Inferior parietal cortex (tissue), 1 donor: Measurements from ENCODE around the gene SRGAP2.
"Not testable (repeated sequence)": the region's sequence is repeated elsewhere in the genome, so short reads cannot be mapped to it uniquely, and the experiment has no call there.

Experiments used
- DNase-seq: peaks from one replicate; pipeline ENCODE4 v3.0.0-alpha.2; 2016; ENCODE audit errors: extremely low spot score

SRGAP2 gene

GRCh38 chr1:206205569-206205968, 2.2 kb downstream of the SRGAP2 start:
- DNase-seq, result not testable (repeated sequence)

DNA sequence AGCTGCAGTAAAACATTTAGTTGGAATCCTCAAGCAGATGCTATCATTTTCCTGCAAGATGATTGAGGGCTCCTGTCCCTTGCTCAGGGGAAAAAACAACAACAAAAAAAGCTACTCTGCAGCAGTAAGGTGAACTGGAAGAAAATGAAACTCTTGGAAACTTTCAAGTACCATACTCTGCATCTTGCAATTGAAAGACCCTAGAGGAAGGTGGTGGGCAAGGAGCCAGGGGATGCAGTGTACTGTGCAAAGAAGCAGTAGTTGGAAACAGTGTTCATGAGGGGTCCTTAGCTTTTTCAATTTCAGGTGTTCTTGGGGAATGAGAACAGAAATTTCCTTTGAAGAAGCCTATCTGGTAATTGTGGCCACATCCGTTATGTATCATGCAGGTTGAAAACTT, 7.5 kb downstream of the SRGAP2 start:
- DNase-seq, result not testable (repeated sequence)

DNA sequence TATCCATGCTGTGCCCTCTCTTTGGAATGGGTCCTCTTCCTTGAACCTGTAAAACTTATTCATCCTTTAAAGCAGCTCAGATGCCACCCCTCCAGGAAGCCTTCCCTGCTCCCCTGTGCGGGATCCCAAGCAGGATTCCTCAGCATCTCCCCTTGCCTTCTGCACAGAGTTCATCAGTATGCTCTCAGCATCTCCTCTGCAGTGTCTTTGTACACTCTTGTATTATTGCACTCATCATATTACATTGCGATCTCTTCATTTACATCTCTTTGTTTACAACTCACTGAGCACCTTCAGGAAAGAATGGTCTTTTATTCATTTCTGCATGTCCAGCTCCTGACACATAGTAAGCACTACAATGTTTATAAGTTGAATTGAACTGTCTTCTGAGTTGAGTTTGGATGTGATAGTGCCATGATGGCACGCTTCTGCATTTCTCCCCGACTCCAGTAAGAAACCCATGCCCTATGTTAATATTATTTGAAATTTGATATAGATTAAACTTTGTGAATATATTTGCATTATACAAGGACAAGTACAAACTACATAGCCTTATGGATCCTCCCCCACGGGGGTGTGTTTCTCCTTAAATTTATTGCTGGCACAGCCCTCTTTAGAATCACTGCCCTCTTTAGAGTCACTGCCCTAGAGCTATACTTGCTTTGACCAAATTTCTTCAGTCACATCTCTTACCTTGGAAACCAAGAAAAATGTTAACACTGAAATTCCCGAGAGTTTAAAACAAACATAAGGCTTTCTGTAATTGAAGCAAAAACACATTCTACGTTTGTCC, 12.5 kb downstream of the SRGAP2 start:
- not testable (repeated sequence) for DNase-seq

DNA sequence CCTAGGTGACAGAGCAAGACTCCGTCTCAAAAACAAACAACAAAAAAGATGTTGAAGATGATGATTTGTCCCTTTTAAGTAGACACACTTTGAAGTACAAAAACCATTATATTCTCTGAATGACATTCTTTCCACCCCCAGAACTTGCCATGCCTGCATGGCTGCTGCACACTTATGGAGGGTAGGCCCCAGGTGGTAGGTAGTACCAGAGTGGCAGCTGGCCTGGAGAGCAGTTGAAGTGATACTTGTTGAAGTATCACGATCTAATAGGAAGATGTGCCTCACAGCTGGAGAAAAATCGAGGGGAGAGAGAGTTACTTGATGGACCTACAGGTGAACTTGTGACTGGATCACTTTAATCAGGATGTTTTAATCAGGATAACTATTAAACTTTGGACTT, 14.9 kb downstream of the SRGAP2 start:
- not testable (repeated sequence) for DNase-seq

GRCh38 chr1:206218765-206219164, 15.4 kb downstream of the SRGAP2 start:
- not testable (repeated sequence) for DNase-seq

- DNase-seq, result not testable (repeated sequence)
These were observed 16.4 kb downstream of the SRGAP2 start for GRCh38 chr1:206219514-206220331.

DNA sequence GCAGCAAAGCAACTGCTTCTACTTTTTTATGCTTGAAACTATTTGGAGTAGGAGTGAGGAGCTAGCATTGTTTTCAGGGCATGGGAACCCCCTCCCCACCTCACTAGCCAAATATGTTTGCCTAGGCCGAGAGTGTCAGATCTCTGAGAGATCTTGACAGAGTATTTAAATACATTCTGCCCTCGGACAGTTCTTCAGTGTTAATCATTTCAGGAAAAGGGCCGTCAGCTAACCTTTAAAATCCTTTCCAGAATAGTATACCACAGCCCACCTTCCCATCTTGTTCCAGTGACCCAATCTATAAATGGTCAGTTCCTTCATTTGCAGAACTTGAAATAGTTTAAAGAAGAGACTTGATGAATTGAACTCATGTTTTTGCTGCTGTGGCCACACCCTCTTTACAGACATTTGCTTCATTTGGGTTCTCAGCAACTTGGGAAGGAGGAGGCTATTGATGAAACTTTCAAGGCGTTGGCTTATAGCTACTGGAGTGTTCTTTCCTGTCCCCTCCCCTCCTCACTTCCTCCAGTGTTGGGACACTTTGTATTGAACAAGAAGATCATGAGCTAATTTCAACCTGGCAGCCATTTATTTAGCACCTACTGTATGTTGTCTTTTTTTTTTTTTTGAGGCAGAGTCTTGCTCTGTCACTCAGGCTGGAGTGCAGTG, 17.1 kb downstream of the SRGAP2 start:
- peak; percentile 0 for DNase-seq

GRCh38 chr1:206221585-206221984, 18.2 kb downstream of the SRGAP2 start:
- DNase-seq, result not testable (repeated sequence)

DNA sequence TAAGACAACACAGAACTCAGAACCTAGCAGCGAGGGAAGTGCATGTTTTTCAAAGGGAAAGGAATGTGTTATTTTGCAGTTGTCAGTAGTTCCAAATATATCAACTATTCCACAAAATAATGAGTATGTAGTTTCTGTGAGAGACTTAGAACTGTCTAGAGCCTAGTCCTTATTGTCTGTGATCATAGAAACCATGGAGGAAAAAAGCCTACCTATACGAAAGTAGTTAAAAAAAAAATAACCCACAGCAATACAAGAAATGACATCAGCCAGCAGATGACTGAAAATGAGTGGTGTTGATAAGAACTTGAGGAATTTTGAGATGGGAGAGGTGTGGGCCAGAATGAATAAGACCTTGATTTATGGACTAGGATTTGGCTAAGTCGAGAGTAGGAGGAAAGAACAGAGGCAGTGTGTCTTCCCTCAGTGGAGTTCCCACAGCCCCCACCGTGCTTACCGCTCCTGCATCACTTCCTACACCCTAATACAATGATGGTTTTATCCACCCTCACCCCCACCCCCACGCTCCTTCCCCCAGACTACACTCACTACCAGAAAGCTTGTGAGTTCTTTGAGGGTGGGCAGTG, 20.9 kb downstream of the SRGAP2 start:
- DNase-seq, result not testable (repeated sequence)

GRCh38 chr1:206225386-206225785, 22.0 kb downstream of the SRGAP2 start:
- DNase-seq, result not testable (repeated sequence)

DNA sequence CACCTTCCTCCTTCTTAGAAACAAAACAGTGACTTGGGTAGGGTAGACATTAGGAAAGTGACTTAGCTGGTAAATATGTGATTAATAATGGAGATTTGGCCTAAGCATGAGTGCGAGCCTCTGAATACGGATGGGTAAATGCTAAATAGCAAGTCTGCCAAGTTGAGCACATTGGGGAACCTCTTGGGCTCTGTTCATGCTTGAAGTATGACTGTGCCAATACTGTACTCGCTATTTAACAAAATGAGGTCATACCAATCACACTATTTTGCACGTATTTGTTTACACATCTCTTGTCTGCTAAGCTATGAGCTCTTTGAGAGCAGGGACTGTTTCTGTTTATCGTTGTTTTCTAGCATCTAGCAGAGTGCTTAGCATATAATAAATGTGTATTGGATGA, 23.5 kb downstream of the SRGAP2 start:
- not testable (repeated sequence) for DNase-seq

DNA sequence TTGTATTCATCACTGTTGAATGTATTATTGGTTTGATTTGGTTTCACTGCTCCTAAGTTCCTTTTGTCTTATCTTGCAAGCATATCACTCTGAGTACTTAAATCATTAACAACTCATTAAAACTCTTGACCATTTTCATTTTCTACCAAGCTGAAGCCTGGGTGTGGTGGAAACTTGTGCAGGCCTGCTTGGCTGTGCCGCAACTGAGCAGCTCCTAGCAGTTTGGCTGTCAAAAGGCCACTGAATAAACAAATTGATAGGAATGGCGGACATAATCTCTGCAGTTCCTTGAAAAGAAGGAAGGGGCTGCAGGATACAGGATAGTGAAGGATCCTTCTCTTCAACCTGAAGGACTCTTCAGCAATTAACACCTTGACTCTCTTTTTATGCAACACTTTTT, 25.9 kb downstream of the SRGAP2 start:
- not testable (repeated sequence) for DNase-seq

DNA sequence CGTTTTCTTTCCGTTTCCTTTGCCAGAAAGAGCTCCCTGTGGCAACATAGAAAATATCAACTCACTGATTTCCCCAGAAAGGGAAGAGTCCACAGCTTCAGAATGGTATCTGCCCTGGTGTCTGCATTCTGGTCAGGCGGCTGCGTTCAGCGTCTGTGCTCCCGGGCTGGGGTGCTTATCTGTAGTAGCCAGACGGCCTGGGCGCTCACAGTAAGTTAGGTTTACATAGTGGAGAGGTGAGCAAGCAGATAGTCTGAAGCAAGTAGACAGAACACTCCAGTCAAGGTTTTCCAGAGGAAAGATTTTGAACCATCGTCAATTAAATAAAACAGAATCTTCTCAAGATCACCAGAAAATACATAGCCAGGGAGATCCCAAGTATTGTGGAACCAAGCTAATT, 28.6 kb downstream of the SRGAP2 start:
- not testable (repeated sequence) for DNase-seq

GRCh38 chr1:206232970-206233645, 29.8 kb downstream of the SRGAP2 start:
- DNase-seq, result not testable (repeated sequence)

- not testable (repeated sequence) for DNase-seq
These were observed 31.0 kb downstream of the SRGAP2 start for GRCh38 chr1:206234189-206234916.

DNA sequence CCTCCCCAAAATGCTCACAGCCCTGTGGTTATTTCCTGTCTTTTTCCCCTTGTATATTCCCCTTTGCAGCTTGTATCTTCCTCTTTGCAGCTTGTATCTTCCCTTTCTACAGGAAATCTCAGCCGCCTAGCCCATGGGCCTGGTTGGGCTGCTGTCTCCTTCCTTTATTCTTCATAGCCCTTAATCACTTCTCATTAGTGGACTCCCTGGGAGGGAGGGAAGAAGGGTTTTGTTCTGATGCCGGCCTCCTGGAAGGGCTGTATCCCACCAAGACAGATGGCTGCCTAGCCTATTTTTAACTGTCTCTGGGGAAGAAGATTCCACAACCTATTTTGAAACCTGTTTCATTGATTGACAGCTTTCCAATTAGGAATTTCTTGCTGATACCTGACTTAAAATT, 31.8 kb downstream of the SRGAP2 start:
- DNase-seq, result not testable (repeated sequence)

GRCh38 chr1:206240288-206240687, 36.9 kb downstream of the SRGAP2 start:
- DNase-seq, result not testable (repeated sequence)

DNA sequence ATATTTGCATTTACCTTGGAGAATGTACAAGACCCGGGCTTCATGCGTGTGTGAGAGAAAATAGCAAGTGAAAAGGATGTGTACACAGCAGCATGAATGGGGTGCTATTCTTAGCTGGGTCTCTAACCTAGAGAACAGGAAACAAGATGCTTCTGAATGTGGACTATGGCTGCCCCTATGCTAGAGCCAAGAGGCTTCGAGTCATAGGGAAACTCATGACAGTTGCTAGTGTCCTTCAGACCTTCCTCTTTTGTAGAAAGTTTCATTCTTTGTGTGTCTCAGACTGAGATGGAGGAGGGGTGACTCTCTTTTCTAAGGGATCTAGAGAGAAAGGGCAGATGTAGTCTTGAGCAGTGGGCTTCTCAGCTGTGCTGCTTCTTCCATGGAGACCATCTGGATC, 40.0 kb downstream of the SRGAP2 start:
- DNase-seq, result not testable (repeated sequence)

DNA sequence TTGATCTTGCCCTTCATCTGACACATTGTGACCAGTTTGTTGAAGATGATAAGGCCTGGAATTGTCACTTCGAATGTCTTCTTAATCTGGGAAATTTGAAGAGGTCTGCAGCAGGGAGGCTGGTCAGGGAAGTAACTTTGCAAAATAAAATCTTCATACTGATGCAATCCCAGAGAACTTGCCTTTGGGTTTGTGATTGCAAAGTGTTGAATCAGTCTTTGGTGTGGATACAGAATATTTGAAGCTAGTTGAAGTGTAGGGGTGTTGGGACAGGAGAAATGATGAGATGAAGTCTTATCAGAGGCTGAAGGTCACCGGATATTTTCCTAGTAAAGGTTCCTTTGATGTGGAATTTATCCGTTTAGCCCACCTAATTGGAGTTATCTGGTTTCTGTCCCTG, 42.1 kb downstream of the SRGAP2 start:
- DNase-seq, result not testable (repeated sequence)

- not testable (repeated sequence) for DNase-seq
These were observed 43.0 kb downstream of the SRGAP2 start for GRCh38 chr1:206246129-206246886.
